Stimulated activated naive B cell treated with anti-CD40 and anti-IgM and Interleukin-4, amounts not matched to agents 10 μg/mL and 1 μg/mL and 100 μg/mL, for 72 hours (primary cell): ENCODE results near the gene TTYH2.
A peak's percentile ranks its signal among the peaks of the same experiment; 100 is the strongest.

Source experiments
- ATAC-seq, 2 donors: fragments of 150-1000 bp; cut with Tn5 transposase; replicated peaks; 2 replicates each; pipeline ENCODE4 v1.10.0; 2021; ENCODE audit warnings: moderate library complexity in 1 of 2
- DNase-seq: peaks from one replicate; pipeline ENCODE4 v3.0.0; 2021
- H3K27ac Mint-ChIP-seq: one replicate; pipeline ENCODE4 v1.8.0; 2022; ENCODE audit warnings: mild to moderate bottlenecking, mixed read lengths
- H3K27me3 Mint-ChIP-seq, 2 donors: one replicate each; pipeline ENCODE4 v1.8.0; 2022; ENCODE audit warnings: mixed read lengths in 2 of 2
- H3K36me3 Mint-ChIP-seq, 2 donors: one replicate each; pipeline ENCODE4 v1.8.0; 2022; ENCODE audit warnings: mixed read lengths in 2 of 2, mild to moderate bottlenecking in 1 of 2
- H3K4me1 Mint-ChIP-seq, 2 donors: one replicate each; pipeline ENCODE4 v1.8.0; 2022; ENCODE audit warnings: mixed read lengths in 2 of 2, mild to moderate bottlenecking in 1 of 2
- H3K4me3 Mint-ChIP-seq, 2 donors: one replicate each; pipeline ENCODE4 v1.8.0; 2022; ENCODE audit warnings: mild to moderate bottlenecking in 2 of 2, mixed read lengths in 2 of 2, moderate library complexity in 1 of 2
- H3K9me3 Mint-ChIP-seq, 2 donors: one replicate each; pipeline ENCODE4 v1.8.0; 2022; ENCODE audit warnings: mixed read lengths in 2 of 2, mild to moderate bottlenecking in 1 of 2

TTYH2 gene

GRCh38 chr17:74243013-74243755 lies 29.8 kb downstream of the TTYH2 start:
- H3K4me1 Mint-ChIP-seq = no peaks in the 10 kb centered on the region
- H3K4me3 Mint-ChIP-seq = no peak overlapping the region
- DNase-seq (no peak), ATAC-seq (no peak)
- H3K9me3 Mint-ChIP-seq = no peaks in the 10 kb centered on the region
- H3K27ac Mint-ChIP-seq = no peak overlapping the region
- H3K27me3 Mint-ChIP-seq = no peaks in the 10 kb centered on the region
- peaks cover 17 to 44% of the 10 kb centered on the region in 2 donors for H3K36me3 Mint-ChIP-seq

- Mint-ChIP-seq H3K27ac (no peak overlapping the region), H3K4me1 (no peaks in the 10 kb centered on the region), H3K4me3 (no peak overlapping the region), H3K36me3 (peaks cover 15 to 41% of the 10 kb centered on the region in 2 donors), H3K9me3 (no peaks in the 10 kb centered on the region), H3K27me3 (no peaks in the 10 kb centered on the region)
- DNase-seq (no peak), ATAC-seq (no peak)
Observed at GRCh38 chr17:74244128-74244527, 30.8 kb downstream of the TTYH2 start.

- ATAC-seq (no peak), DNase-seq (no peak)
- Mint-ChIP-seq H3K4me3 (no peak overlapping the region), H3K27ac (no peak overlapping the region), H3K9me3 (no peaks in the 10 kb centered on the region), H3K27me3 (no peaks in the 10 kb centered on the region), H3K36me3 (peaks cover 11 to 37% of the 10 kb centered on the region in 2 donors), H3K4me1 (no peaks in the 10 kb centered on the region)
Observed at GRCh38 chr17:74244548-74244947, 31.2 kb downstream of the TTYH2 start.

GRCh38 chr17:74245145-74245831 lies 31.9 kb downstream of the TTYH2 start:
- no peaks in the 10 kb centered on the region for H3K4me1 Mint-ChIP-seq
- H3K27ac Mint-ChIP-seq = no peak overlapping the region
- no peaks in the 10 kb centered on the region for H3K9me3 Mint-ChIP-seq
- ATAC-seq (no peak), DNase-seq (no peak)
- no peak overlapping the region for H3K4me3 Mint-ChIP-seq
- peaks cover 6 to 33% of the 10 kb centered on the region in 2 donors for H3K36me3 Mint-ChIP-seq
- H3K27me3 Mint-ChIP-seq = no peaks in the 10 kb centered on the region

GRCh38 chr17:74245871-74246270 lies 32.5 kb downstream of the TTYH2 start:
- DNase-seq (no peak), ATAC-seq (no peak)
- H3K27me3 Mint-ChIP-seq = no peaks in the 10 kb centered on the region
- no peak overlapping the region for H3K27ac Mint-ChIP-seq
- H3K9me3 Mint-ChIP-seq = no peaks in the 10 kb centered on the region
- no peak overlapping the region for H3K4me3 Mint-ChIP-seq
- H3K4me1 Mint-ChIP-seq = no peaks in the 10 kb centered on the region
- peaks cover 6 to 33% of the 10 kb centered on the region in 2 donors for H3K36me3 Mint-ChIP-seq

- peaks cover 13 to 37% of the 10 kb centered on the region in 2 donors for H3K36me3 Mint-ChIP-seq
- H3K27me3 Mint-ChIP-seq = no peaks in the 10 kb centered on the region
- H3K9me3 Mint-ChIP-seq = no peaks in the 10 kb centered on the region
- H3K4me1 Mint-ChIP-seq = no peaks in the 10 kb centered on the region
- DNase-seq = no peak
- H3K4me3 Mint-ChIP-seq = no peak overlapping the region
- H3K27ac Mint-ChIP-seq = no peak overlapping the region
- ATAC-seq = no peak
Observed at GRCh38 chr17:74249590-74250270, 36.4 kb downstream of the TTYH2 start.

- H3K27ac Mint-ChIP-seq = no peak overlapping the region
- peaks cover 13 to 36% of the 10 kb centered on the region in 2 donors for H3K36me3 Mint-ChIP-seq
Observed at GRCh38 chr17:74250324-74250995, 37.1 kb downstream of the TTYH2 start.

GRCh38 chr17:74251051-74251450 lies 37.7 kb downstream of the TTYH2 start:
- no peak overlapping the region for H3K27ac Mint-ChIP-seq
- peaks cover 13 to 32% of the 10 kb centered on the region in 2 donors for H3K36me3 Mint-ChIP-seq
- H3K4me1 Mint-ChIP-seq = no peaks in the 10 kb centered on the region
- no peak for DNase-seq
- no peak overlapping the region for H3K4me3 Mint-ChIP-seq
- no peaks in the 10 kb centered on the region for H3K27me3 Mint-ChIP-seq
- no peak for ATAC-seq
- H3K9me3 Mint-ChIP-seq = no peaks in the 10 kb centered on the region

More at GRCh38 chr17:74250324-74250995, 37.1 kb downstream of the TTYH2 start:
- H3K27me3 Mint-ChIP-seq = no peaks in the 10 kb centered on the region
- DNase-seq = no peak
- H3K4me1 Mint-ChIP-seq = no peaks in the 10 kb centered on the region
- no peak overlapping the region for H3K4me3 Mint-ChIP-seq
- H3K9me3 Mint-ChIP-seq = no peaks in the 10 kb centered on the region
- no peak for ATAC-seq

- H3K4me1 Mint-ChIP-seq = no peaks in the 10 kb centered on the region
- H3K27ac Mint-ChIP-seq = no peak overlapping the region
- no peaks in the 10 kb centered on the region for H3K27me3 Mint-ChIP-seq
- no peaks in the 10 kb centered on the region for H3K9me3 Mint-ChIP-seq
- no peak overlapping the region for H3K4me3 Mint-ChIP-seq
- ATAC-seq (no peak), DNase-seq (no peak)
- H3K36me3 Mint-ChIP-seq = peaks cover 12 to 27% of the 10 kb centered on the region in 2 donors
Observed at GRCh38 chr17:74251569-74251968, 38.2 kb downstream of the TTYH2 start.

GRCh38 chr17:74252211-74252610 lies 38.8 kb downstream of the TTYH2 start:
- H3K9me3 Mint-ChIP-seq = no peaks in the 10 kb centered on the region
- H3K4me3 Mint-ChIP-seq = no peak overlapping the region
- no peaks in the 10 kb centered on the region for H3K27me3 Mint-ChIP-seq
- H3K36me3 Mint-ChIP-seq = peaks cover 10 to 22% of the 10 kb centered on the region in 2 donors
- ATAC-seq = no peak
- no peak for DNase-seq
- no peak overlapping the region for H3K27ac Mint-ChIP-seq
- H3K4me1 Mint-ChIP-seq = no peaks in the 10 kb centered on the region

- Mint-ChIP-seq H3K27me3 (no peaks in the 10 kb centered on the region), H3K9me3 (no peaks in the 10 kb centered on the region), H3K4me3 (no peak overlapping the region), H3K4me1 (no peaks in the 10 kb centered on the region), H3K27ac (no peak overlapping the region), H3K36me3 (peaks cover 10 to 18% of the 10 kb centered on the region in 2 donors)
- DNase-seq (no peak), ATAC-seq (no peak)
Observed at GRCh38 chr17:74253036-74253435, 39.7 kb downstream of the TTYH2 start.

GRCh38 chr17:74257311-74257710 lies 43.9 kb downstream of the TTYH2 start:
- H3K27ac Mint-ChIP-seq = peak overlapping the region; percentile 67
- ATAC-seq (no peak), DNase-seq (no peak)
- H3K27me3 Mint-ChIP-seq = no peaks in the 10 kb centered on the region
- peaks cover 8 to 29% of the 10 kb centered on the region in 2 donors for H3K36me3 Mint-ChIP-seq
- no peak overlapping the region for H3K4me3 Mint-ChIP-seq
- peaks cover 0 to 4% of the 10 kb centered on the region in 2 donors for H3K4me1 Mint-ChIP-seq
- no peaks in the 10 kb centered on the region for H3K9me3 Mint-ChIP-seq

GRCh38 chr17:74259667-74260524 lies 46.5 kb downstream of the TTYH2 start:
- Mint-ChIP-seq H3K27ac (no peak overlapping the region), H3K36me3 (peaks cover 0 to 19% of the 10 kb centered on the region in 2 donors), H3K4me1 (peaks cover 7 to 8% of the 10 kb centered on the region in 2 donors), H3K9me3 (no peaks in the 10 kb centered on the region), H3K27me3 (no peaks in the 10 kb centered on the region), H3K4me3 (no peak overlapping the region)
- DNase-seq (no peak), ATAC-seq (no peak)

GRCh38 chr17:74260525-74260850 lies 47.1 kb downstream of the TTYH2 start:
- Mint-ChIP-seq H3K4me1 (peaks cover 7 to 8% of the 10 kb centered on the region in 2 donors), H3K9me3 (no peaks in the 10 kb centered on the region), H3K4me3 (no peak overlapping the region), H3K36me3 (peaks cover 0 to 18% of the 10 kb centered on the region in 2 donors), H3K27ac (no peak overlapping the region), H3K27me3 (no peaks in the 10 kb centered on the region)
- ATAC-seq (no peak), DNase-seq (no peak)
